K562 (cell line): Measurements from ENCODE around the gene ULK3. TPM values are rescaled to one million over a fixed set of nuclear protein-coding genes. Genes with fewer than 3 reads are reported as not detected.

Source experiments
- ATAC-seq: fragments of 200-7000 bp; cut with Tn5 transposase; 3 replicates; pipeline ENCODE4 v1.9.1; 2020; ENCODE audit warnings: moderate library complexity
- BruUV-seq: library from RNA; stranded (reverse); fragments of 400-500 nt; replicated peaks from 2 replicates; lab custom pipeline; 2021; lab: Mats Ljungman, UMichigan
- CTCF ChIA-PET: fragments of 300-600 bp; formaldehyde crosslinking; extraction: SDS; loops from one replicate; lab custom pipeline; 2021; ENCODE audit warnings: low intra/inter-chr PET ratio; lab: Yijun Ruan, JAX
- POLR2A ChIA-PET: fragments of 300-600, 350-650 bp; sonication (Branson Sonifier 250); formaldehyde crosslinking; extraction: SDS; loops from one replicate; lab custom pipeline; 2021; ENCODE audit warnings: antibody characterized with exemption, inconsistent platforms; lab: Yijun Ruan, JAX
- DNase-seq, 4 experiments: peaks; one replicate each; pipeline versions ENCODE4 v3.0.0 to v3.0.0-alpha.2; 2011 to 2018; ENCODE audit warnings: low spot score in 3 of 4, mixed read lengths in 3 of 4; ENCODE audit errors: extremely low read depth in 1 of 4
- FAIRE-seq: peaks from 2 replicates; lab custom pipeline; 2011; peaks lifted over from hg19 to GRCh38; lab: Jason Lieb, UNC
- H2AFZ ChIP-seq: 2 replicates; pipeline ENCODE4 v1.6.0; 2011; ENCODE audit warnings: low read depth, low read length, control low read depth, inconsistent platforms
- H3K27ac ChIP-seq: fragments of 200-600 bp; 3 replicates; pipeline ENCODE4 v1.8.0; 2011; ENCODE audit warnings: low read depth, mild to moderate bottlenecking, control low read depth, inconsistent platforms, low read length, moderate library complexity, mixed read lengths; ENCODE audit errors: extremely low read depth
- H3K27me3 ChIP-seq, 2 experiments: fragments of 300-600 bp in 1 of 2; 2 replicates in 1 of 2; 3 replicates in 1 of 2; pipeline versions ENCODE4 v1.6.0 to v1.8.0; 2011; ENCODE audit warnings: inconsistent platforms in 2 of 2, low read length in 2 of 2, mild to moderate bottlenecking in 1 of 2, mixed read lengths in 1 of 2, moderate library complexity in 1 of 2; ENCODE audit not compliant: control insufficient read depth in 2 of 2, insufficient read depth in 2 of 2
- H3K36me3 ChIP-seq: fragments of 300-600 bp; 3 replicates; pipeline ENCODE4 v1.8.0; 2011; ENCODE audit warnings: mild to moderate bottlenecking, low read length, inconsistent platforms; ENCODE audit not compliant: control insufficient read depth, insufficient read depth
- H3K4me1 ChIP-seq, 2 experiments: fragments of 200-600 bp in 1 of 2; replicated peaks in 1 of 2; 2 replicates in 1 of 2; 3 replicates in 1 of 2; pipeline versions ENCODE4 v1.5.1 to v1.8.0; 2011; ENCODE audit warnings: inconsistent platforms in 2 of 2, low read length in 2 of 2, mild to moderate bottlenecking in 1 of 2, mixed read lengths in 1 of 2, moderate library complexity in 1 of 2; ENCODE audit not compliant: control insufficient read depth in 2 of 2, insufficient read depth in 2 of 2
- H3K4me2 ChIP-seq: 2 replicates; pipeline ENCODE4 v1.6.1; 2011; ENCODE audit warnings: low read length, control low read depth, inconsistent platforms, mixed read lengths; ENCODE audit not compliant: insufficient read depth
- H3K4me3 ChIP-seq: fragments of 200-600 bp; sonication (generic), shearing (Covaris generic); 2 replicates; pipeline ENCODE4 v1.5.1; 2016; ENCODE audit warnings: control low read depth, inconsistent platforms
- H3K79me2 ChIP-seq: fragments of 200-600 bp; 3 replicates; pipeline ENCODE4 v1.8.0; 2011; ENCODE audit warnings: low read length, inconsistent platforms; ENCODE audit not compliant: control insufficient read depth, insufficient read depth
- H3K9ac ChIP-seq, 2 experiments: 2 replicates each; pipeline versions ENCODE4 v1.6.0 to v1.6.1; 2011; ENCODE audit warnings: low read depth in 2 of 2, low read length in 2 of 2, control low read depth in 1 of 2, inconsistent platforms in 1 of 2, mild to moderate bottlenecking in 1 of 2, mixed read lengths in 1 of 2; ENCODE audit not compliant: insufficient read depth in 1 of 2
- H3K9me1 ChIP-seq: one replicate; pipeline ENCODE4 v1.6.0; 2011; ENCODE audit warnings: inconsistent platforms, mild to moderate bottlenecking, low read length, moderate library complexity; ENCODE audit not compliant: control insufficient read depth, insufficient read depth
- H3K9me3 ChIP-seq: replicated peaks from 2 replicates; pipeline ENCODE4 v1.5.1; 2011; ENCODE audit warnings: low read depth, low read length, inconsistent platforms; ENCODE audit not compliant: control insufficient read depth, insufficient read depth
- H4K20me1 ChIP-seq: replicated peaks from 2 replicates; pipeline ENCODE4 v1.6.1; 2011; ENCODE audit warnings: low read length, inconsistent platforms, mixed read lengths; ENCODE audit not compliant: control insufficient read depth, insufficient read depth
- BCOR ChIP-seq: fragments of 450-650 bp; IDR thresholded peaks from 2 replicates; pipeline ENCODE4 v1.6.1; 2016
- E2F4 ChIP-seq: sonication (generic); formaldehyde crosslinking; IDR thresholded peaks from 2 replicates; pipeline ENCODE4 v1.8.0; 2022; ENCODE audit warnings: mild to moderate bottlenecking, low read depth, missing genetic modification reagents
- SPI1 ChIP-seq: IDR thresholded peaks from 2 replicates; pipeline ENCODE4 v1.6.1; 2011; ENCODE audit warnings: low read depth, low read length, control low read depth, borderline replicate concordance
- U2AF2 ChIP-seq: fragments of 200-400 bp; formaldehyde crosslinking; optimal IDR thresholded peaks from 2 replicates; pipeline ENCODE3; 2017; ENCODE audit warnings: low read depth, mild to moderate bottlenecking, low read length
- WGBS: fragments of 100-300 bp; shearing (Covaris generic); methylation state at CpG from one replicate; pipeline ENCODE4 v1.1.6; 2016; ENCODE audit warnings: low coverage, mixed read lengths; ENCODE audit not compliant: insufficient coverage; ENCODE audit errors: missing lambda C conversion rate; 5-methylcytosine and 5-hydroxymethylcytosine counted together
- in situ Hi-C: fragments of 300-500 bp; cut with MboI; formaldehyde crosslinking; loops from 4 replicates; pipeline ENCODE4 v1.15.0; 2018; ENCODE audit warnings: inconsistent platforms, mixed read lengths
- intact Hi-C: fragments of 100-400 bp; cut with micrococcal nuclease; formaldehyde crosslinking; loops from 2 replicates; pipeline ENCODE4 v1.14.2; 2022
- polyA plus RNA-seq, 8 experiments: library from polyadenylated mRNA; depleted of rRNA in 4 of 8; stranded (reverse) in 5 of 8; unstranded in 3 of 8; fragments of >200 nt; fragmentation: Nextera tagmentation in 2 of 8; fragmentation: Illumina TruSeq in 1 of 8; extraction: Ambion mirVana in 2 of 8; extraction: Trizol in 1 of 8; gene quantifications; 2 replicates each; pipeline versions ENCODE4 v1.2.1 to v1.2.3, GENCODE V29; 2011 to 2014; ENCODE audit warnings: inconsistent platforms in 1 of 8, missing spikeins in 1 of 8
- total RNA-seq, 7 experiments: library from RNA; depleted of rRNA in 6 of 7; stranded (reverse); fragments of >200 nt in 6 of 7; fragmentation: Illumina TruSeq in 2 of 7; extraction: Trizol in 2 of 7; gene quantifications; 2 replicates each; pipeline versions ENCODE4 v1.2.1 to v1.2.3, GENCODE V29; 2011 to 2021; ENCODE audit warnings: low replicate concordance in 1 of 7

The ULK3 gene
- total and polyA plus RNA-seq, 9 of the 15 experiments (the other 6 are each of a cell fraction or from before 2014, with no cell fraction given) = 0.68 to 68.0 (median 34.9) TPM

- no peak for DNase-seq
- Histone ChIP-seq H3K9me3 (no peaks in the 10 kb centered on the region), H3K27me3 (peaks cover 0 to 13% of the 10 kb centered on the region in 2 experiments; a peak in 2 of 5 replicates), H3K9me1 (no peaks in the 10 kb centered on the region), H3K36me3 (no peaks in the 10 kb centered on the region), H3K4me3 (no peak overlapping the region), H2AFZ (no peak overlapping the region), H3K4me2 (no peak overlapping the region), H4K20me1 (no peaks in the 10 kb centered on the region), H3K27ac (no peak overlapping the region), H3K79me2 (no peaks in the 10 kb centered on the region), H3K9ac (peak overlapping the region in 1 of 2 experiments; percentile 58; a peak in 1 of 4 replicates), H3K4me1 (peaks cover 6 to 28% of the 10 kb centered on the region in 2 experiments; a peak in 3 of 5 replicates)
- intact Hi-C loops (no loop called here), in situ Hi-C loops (no loop called here)
- ChIA-PET CTCF (no interaction called here), POLR2A (interaction anchor here (0.9 kb wide), 2 partner anchors 12 to 14 kb away, joined by 3 to 4 read pairs; no protein-coding TSS in a partner anchor)
- no peak for TF ChIP-seq E2F4 (CRISPR knock-in tag)
- FAIRE-seq = no peak
- 86% methylated on average over 5 of the region's 15 CpGs for WGBS
- no peak for ATAC-seq
- no TSS peak for BruUV-seq
Measured at GRCh38 chr15:74815961-74816360, 27.0 kb downstream of the ULK3 start.

GRCh38 chr15:74815121-74815934 lies 27.6 kb downstream of the ULK3 start:
- FAIRE-seq (no peak), DNase-seq (no peak), ATAC-seq (no peak)
- no peak overlapping the region for H3K4me2 ChIP-seq
- TF ChIP-seq U2AF2 = no peak
- TF ChIP-seq BCOR = peak; percentile 53; the same call in 1 of the 2 replicates
- TF ChIP-seq SPI1 = 0 out of 2 replicates have a peak, but pooled peaks have one; percentile 57
- H3K9me3 ChIP-seq = no peaks in the 10 kb centered on the region
- in situ Hi-C loops = no loop called here
- POLR2A ChIA-PET = interaction anchor here (0.6 to 0.9 kb wide), 3 partner anchors 12 to 444 kb away, joined by 3 to 4 read pairs (median 3); no protein-coding TSS in a partner anchor
- H3K4me3 ChIP-seq = no peak overlapping the region
- no peaks in the 10 kb centered on the region for H4K20me1 ChIP-seq
- no peaks in the 10 kb centered on the region for H3K9me1 ChIP-seq
- H3K79me2 ChIP-seq = no peaks in the 10 kb centered on the region
- BruUV-seq = no TSS peak
- CTCF ChIA-PET = no interaction called here
- intact Hi-C loops = no loop called here
- H3K4me1 ChIP-seq = peaks cover 6 to 27% of the 10 kb centered on the region in 2 experiments; a peak in 3 of 5 replicates
- peak overlapping the region in 1 of 2 experiments; percentile 68; a peak in 2 of 4 replicates for H3K9ac ChIP-seq
- no peak overlapping the region for H3K27ac ChIP-seq
- H2AFZ ChIP-seq = no peak overlapping the region
- H3K27me3 ChIP-seq = peaks cover 0 to 13% of the 10 kb centered on the region in 2 experiments; a peak in 2 of 5 replicates
- WGBS = 25% methylated on average over 8 of the region's 10 CpGs
- H3K36me3 ChIP-seq = no peaks in the 10 kb centered on the region
